ENCODE results near the gene SPTBN1.

GRCh38 chr2:54520687-54521086 lies 64.6 kb downstream of the SPTBN1 start:
- no peak for TF ChIP-seq CTCF (conservative IDR thresholded peaks at IDR 0.05; ENCODE audit: low read length)
- no peak for TF ChIP-seq EZH2phosphoT487 (IDR thresholded peaks at IDR 0.05; ENCODE audit: borderline replicate concordance)
